Neural cell (in vitro differentiated cells): ENCODE measurements around the gene GSN. TPM values are rescaled to one million over a fixed set of nuclear protein-coding genes. Genes with fewer than 3 reads are reported as not detected.

Experiments used
- H2AFZ ChIP-seq: fragments of 200-600, 300-800 bp; sonication (generic), shearing (Covaris generic); 2 replicates; pipeline ENCODE4 v1.6.0; 2014; ENCODE audit warnings: low read depth, mild to moderate bottlenecking, antibody characterized with exemption, low read length, moderate library complexity
- H3F3A ChIP-seq: fragments of 200-600 bp; shearing (Covaris generic); 2 replicates; pipeline ENCODE4 v1.6.1; 2016; ENCODE audit warnings: mild to moderate bottlenecking, moderate library complexity, mixed read lengths, antibody characterized with exemption, low read length; ENCODE audit not compliant: insufficient read depth, poor library complexity, severe bottlenecking
- H3K27ac ChIP-seq: fragments of 200-600, 300-800 bp; sonication (generic), shearing (Covaris generic); 2 replicates; pipeline ENCODE4 v1.5.1; 2014; ENCODE audit warnings: mild to moderate bottlenecking, low read length, moderate library complexity
- H3K27me3 ChIP-seq: fragments of 300-800, 200-600 bp; sonication (generic), shearing (Covaris generic); 2 replicates; pipeline ENCODE4 v1.6.0; 2014; ENCODE audit warnings: mild to moderate bottlenecking, low read depth, low read length, moderate library complexity; ENCODE audit not compliant: insufficient read depth
- H3K36me3 ChIP-seq: fragments of 300-800, 200-600 bp; sonication (generic), shearing (Covaris generic); 2 replicates; pipeline ENCODE4 v1.5.1; 2014; ENCODE audit warnings: mild to moderate bottlenecking, antibody characterized with exemption, low read length, moderate library complexity; ENCODE audit not compliant: insufficient read depth
- H3K4me2 ChIP-seq: fragments of 300-800, 200-600 bp; sonication (generic), shearing (Covaris generic); 2 replicates; pipeline ENCODE4 v1.6.0; 2014; ENCODE audit warnings: mild to moderate bottlenecking, low read length
- H3K4me3 ChIP-seq: fragments of 300-800, 200-600 bp; sonication (generic), shearing (Covaris generic); 2 replicates; pipeline ENCODE4 v1.5.1; 2014; ENCODE audit warnings: mild to moderate bottlenecking, low read length, moderate library complexity
- H3K79me2 ChIP-seq: fragments of 200-600 bp; shearing (Covaris generic); replicated peaks from 2 replicates; pipeline ENCODE4 v1.6.0; 2014; ENCODE audit warnings: mild to moderate bottlenecking, low read length, moderate library complexity; ENCODE audit not compliant: insufficient read depth
- H3K9ac ChIP-seq: fragments of 300-800, 200-600 bp; sonication (generic), shearing (Covaris generic); 2 replicates; pipeline ENCODE4 v1.6.1; 2016; ENCODE audit warnings: mild to moderate bottlenecking, low read length, mixed read lengths
- H3K9me2 ChIP-seq: fragments of 200-600 bp; shearing (Covaris generic); 2 replicates; pipeline ENCODE4 v1.6.1; 2016; ENCODE audit warnings: mild to moderate bottlenecking, low read length, mixed read lengths; ENCODE audit not compliant: insufficient read depth
- H3K9me3 ChIP-seq: fragments of 200-600, 300-800 bp; sonication (generic), shearing (Covaris generic); 2 replicates; pipeline ENCODE4 v1.6.1; 2016; ENCODE audit warnings: mild to moderate bottlenecking, mixed run types, low read length, moderate library complexity, mixed read lengths
- H4K20me1 ChIP-seq: fragments of 200-600 bp; shearing (Covaris generic); 2 replicates; pipeline ENCODE4 v1.6.1; 2016; ENCODE audit warnings: mild to moderate bottlenecking, mixed run types; ENCODE audit not compliant: insufficient read depth
- EP300 ChIP-seq: fragments of 450-650 bp; conservative IDR thresholded peaks from 2 replicates; pipeline ENCODE4 v1.6.1; 2014; ENCODE audit warnings: antibody characterized with exemption, mild to moderate bottlenecking, moderate library complexity; ENCODE audit not compliant: poor library complexity, severe bottlenecking
- EZH2 ChIP-seq: fragments of 200-600, 300-800 bp; shearing (Covaris generic), sonication (generic); IDR thresholded peaks from 2 replicates; pipeline ENCODE4 v1.6.1; 2014; ENCODE audit warnings: antibody characterized with exemption, low read length, borderline replicate concordance, mild to moderate bottlenecking; ENCODE audit not compliant: insufficient read depth, poor library complexity, severe bottlenecking
- MXI1 ChIP-seq: fragments of 450-650 bp; conservative IDR thresholded peaks from 2 replicates; pipeline ENCODE4 v1.6.1; 2014; ENCODE audit warnings: antibody characterized with exemption, mild to moderate bottlenecking; ENCODE audit not compliant: poor library complexity, severe bottlenecking
- POLR2AphosphoS5 ChIP-seq: IDR thresholded peaks from 2 replicates; pipeline ENCODE4 v1.6.1; 2012
- RAD21 ChIP-seq: fragments of 450-650 bp; conservative IDR thresholded peaks from 2 replicates; pipeline ENCODE4 v1.6.1; 2014; ENCODE audit warnings: antibody characterized with exemption, mild to moderate bottlenecking, moderate library complexity
- SMC3 ChIP-seq: fragments of 450-650 bp; conservative IDR thresholded peaks from 2 replicates; pipeline ENCODE4 v1.6.1; 2014; ENCODE audit warnings: antibody characterized with exemption, mild to moderate bottlenecking, moderate library complexity; ENCODE audit not compliant: poor library complexity
- TAF1 ChIP-seq: IDR thresholded peaks from 2 replicates; pipeline ENCODE4 v1.6.1; 2012; ENCODE audit warnings: low read depth
- polyA plus RNA-seq: library from polyadenylated mRNA; depleted of rRNA; stranded (reverse); fragments of >200 nt; gene quantifications from 2 replicates; pipeline ENCODE4 v1.2.3, GENCODE V29; 2014
- TF ChIP-seq, protein P1 (sequence below): fragments of 450-650 bp; IDR thresholded peaks from 2 replicates; pipeline ENCODE4 v1.5.1; 2014; ENCODE audit warnings: antibody characterized with exemption, mild to moderate bottlenecking, moderate library complexity; ENCODE audit not compliant: poor library complexity, severe bottlenecking
- TF ChIP-seq, protein P2 (sequence below): IDR thresholded peaks from 2 replicates; pipeline ENCODE4 v1.6.1; 2012; ENCODE audit warnings: borderline replicate concordance

GSN gene
- polyA plus RNA-seq, 1 donor from 2014 or later = 2.4 TPM

DNA sequence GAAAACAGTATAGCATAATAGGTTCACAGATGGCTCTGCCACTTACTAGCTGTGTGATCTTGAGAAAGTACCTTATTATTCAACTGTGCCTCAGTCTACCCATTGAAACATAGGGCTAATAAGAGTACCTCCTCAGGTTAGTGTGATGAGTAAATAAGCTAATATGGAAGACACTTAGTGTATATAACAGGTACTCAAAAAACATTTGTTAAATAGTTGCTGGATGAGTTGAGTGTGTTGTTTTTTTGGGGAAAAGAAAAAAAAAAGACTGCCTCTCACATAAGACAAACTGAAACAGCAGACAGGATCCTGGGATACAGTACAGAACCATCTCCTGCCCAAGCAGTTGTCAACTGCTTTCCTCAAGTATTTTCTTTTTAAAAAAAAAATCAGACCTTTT lies 96.9 kb downstream of the GSN start:
- Histone ChIP-seq H2AFZ (no peak overlapping the region), H3F3A (no peaks in the 10 kb centered on the region), H3K9me3 (no peaks in the 10 kb centered on the region), H3K4me2 (no peak overlapping the region), H3K36me3 (no peaks in the 10 kb centered on the region), H3K9me2 (no peaks in the 10 kb centered on the region), H3K79me2 (no peaks in the 10 kb centered on the region), H3K9ac (no peak overlapping the region), H4K20me1 (no peaks in the 10 kb centered on the region), H3K4me3 (no peak overlapping the region), H3K27ac (no peak overlapping the region), H3K27me3 (peaks cover 12% of the 10 kb centered on the region)
- TF ChIP-seq, protein P1, sequence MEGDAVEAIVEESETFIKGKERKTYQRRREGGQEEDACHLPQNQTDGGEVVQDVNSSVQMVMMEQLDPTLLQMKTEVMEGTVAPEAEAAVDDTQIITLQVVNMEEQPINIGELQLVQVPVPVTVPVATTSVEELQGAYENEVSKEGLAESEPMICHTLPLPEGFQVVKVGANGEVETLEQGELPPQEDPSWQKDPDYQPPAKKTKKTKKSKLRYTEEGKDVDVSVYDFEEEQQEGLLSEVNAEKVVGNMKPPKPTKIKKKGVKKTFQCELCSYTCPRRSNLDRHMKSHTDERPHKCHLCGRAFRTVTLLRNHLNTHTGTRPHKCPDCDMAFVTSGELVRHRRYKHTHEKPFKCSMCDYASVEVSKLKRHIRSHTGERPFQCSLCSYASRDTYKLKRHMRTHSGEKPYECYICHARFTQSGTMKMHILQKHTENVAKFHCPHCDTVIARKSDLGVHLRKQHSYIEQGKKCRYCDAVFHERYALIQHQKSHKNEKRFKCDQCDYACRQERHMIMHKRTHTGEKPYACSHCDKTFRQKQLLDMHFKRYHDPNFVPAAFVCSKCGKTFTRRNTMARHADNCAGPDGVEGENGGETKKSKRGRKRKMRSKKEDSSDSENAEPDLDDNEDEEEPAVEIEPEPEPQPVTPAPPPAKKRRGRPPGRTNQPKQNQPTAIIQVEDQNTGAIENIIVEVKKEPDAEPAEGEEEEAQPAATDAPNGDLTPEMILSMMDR = no peak
- no peak for TF ChIP-seq EZH2
- no peak for TF ChIP-seq POLR2AphosphoS5
- no peak for TF ChIP-seq EP300
- no peak for TF ChIP-seq SMC3
- TF ChIP-seq, protein P2, sequence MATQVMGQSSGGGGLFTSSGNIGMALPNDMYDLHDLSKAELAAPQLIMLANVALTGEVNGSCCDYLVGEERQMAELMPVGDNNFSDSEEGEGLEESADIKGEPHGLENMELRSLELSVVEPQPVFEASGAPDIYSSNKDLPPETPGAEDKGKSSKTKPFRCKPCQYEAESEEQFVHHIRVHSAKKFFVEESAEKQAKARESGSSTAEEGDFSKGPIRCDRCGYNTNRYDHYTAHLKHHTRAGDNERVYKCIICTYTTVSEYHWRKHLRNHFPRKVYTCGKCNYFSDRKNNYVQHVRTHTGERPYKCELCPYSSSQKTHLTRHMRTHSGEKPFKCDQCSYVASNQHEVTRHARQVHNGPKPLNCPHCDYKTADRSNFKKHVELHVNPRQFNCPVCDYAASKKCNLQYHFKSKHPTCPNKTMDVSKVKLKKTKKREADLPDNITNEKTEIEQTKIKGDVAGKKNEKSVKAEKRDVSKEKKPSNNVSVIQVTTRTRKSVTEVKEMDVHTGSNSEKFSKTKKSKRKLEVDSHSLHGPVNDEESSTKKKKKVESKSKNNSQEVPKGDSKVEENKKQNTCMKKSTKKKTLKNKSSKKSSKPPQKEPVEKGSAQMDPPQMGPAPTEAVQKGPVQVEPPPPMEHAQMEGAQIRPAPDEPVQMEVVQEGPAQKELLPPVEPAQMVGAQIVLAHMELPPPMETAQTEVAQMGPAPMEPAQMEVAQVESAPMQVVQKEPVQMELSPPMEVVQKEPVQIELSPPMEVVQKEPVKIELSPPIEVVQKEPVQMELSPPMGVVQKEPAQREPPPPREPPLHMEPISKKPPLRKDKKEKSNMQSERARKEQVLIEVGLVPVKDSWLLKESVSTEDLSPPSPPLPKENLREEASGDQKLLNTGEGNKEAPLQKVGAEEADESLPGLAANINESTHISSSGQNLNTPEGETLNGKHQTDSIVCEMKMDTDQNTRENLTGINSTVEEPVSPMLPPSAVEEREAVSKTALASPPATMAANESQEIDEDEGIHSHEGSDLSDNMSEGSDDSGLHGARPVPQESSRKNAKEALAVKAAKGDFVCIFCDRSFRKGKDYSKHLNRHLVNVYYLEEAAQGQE = no peak
- TF ChIP-seq RAD21 = no peak
- no peak for TF ChIP-seq TAF1
- no peak for TF ChIP-seq MXI1

DNA sequence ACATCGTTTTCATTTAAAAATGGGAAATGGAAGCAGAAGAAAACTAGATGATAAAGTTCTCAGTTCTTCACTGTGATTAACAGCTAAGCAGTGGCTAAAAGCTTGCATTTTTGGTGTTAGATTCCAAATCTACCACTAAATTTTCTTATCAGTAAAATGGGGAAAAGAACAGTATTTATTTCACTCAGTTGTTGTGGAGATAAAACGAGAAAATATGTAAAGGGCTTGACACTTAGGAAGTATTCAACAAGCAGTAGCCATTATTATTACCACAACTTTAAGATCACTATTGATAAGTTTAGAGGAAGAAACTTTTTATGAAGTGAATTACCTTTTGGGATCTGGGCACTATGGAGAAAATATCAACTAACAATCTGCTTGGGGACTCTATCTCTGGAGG lies 97.6 kb downstream of the GSN start:
- Histone ChIP-seq H3K27ac (no peak overlapping the region), H3K9ac (no peak overlapping the region), H3K27me3 (peaks cover 14% of the 10 kb centered on the region), H3K4me2 (no peak overlapping the region), H3K9me2 (no peaks in the 10 kb centered on the region), H3F3A (no peaks in the 10 kb centered on the region), H3K4me3 (no peak overlapping the region), H4K20me1 (no peaks in the 10 kb centered on the region), H3K9me3 (no peaks in the 10 kb centered on the region), H3K36me3 (no peaks in the 10 kb centered on the region), H3K79me2 (no peaks in the 10 kb centered on the region), H2AFZ (no peak overlapping the region)
- TF ChIP-seq TAF1 (no peak), EZH2 (no peak), RAD21 (no peak), EP300 (no peak)
- TF ChIP-seq, protein P1 = no peak
